SK-N-DZ (cell line): ENCODE data around the gene PRTG.
"Not testable (repeated sequence)": the region's sequence is repeated elsewhere in the genome, so short reads cannot be mapped to it uniquely, and the experiment has no call there.

Source experiments
- DNase-seq: peaks from one replicate; pipeline ENCODE4 v3.0.0-alpha.2; 2015; ENCODE audit warnings: low spot score

The PRTG gene

GRCh38 chr15:55700876-55701275 lies 42.1 kb downstream of the PRTG start:
- DNase-seq: no peak

GRCh38 chr15:55698653-55699052 lies 44.3 kb downstream of the PRTG start:
- DNase-seq: no peak

- no peak for DNase-seq
Observed at GRCh38 chr15:55696221-55696620, 46.7 kb downstream of the PRTG start.

GRCh38 chr15:55695432-55695831 lies 47.5 kb downstream of the PRTG start:
- DNase-seq: no peak

- DNase-seq: peak; percentile 29
Observed at GRCh38 chr15:55694652-55695150, 48.3 kb downstream of the PRTG start.

- DNase-seq: not testable (repeated sequence)
Observed at GRCh38 chr15:55693116-55693515, 49.8 kb downstream of the PRTG start.

- no peak for DNase-seq
Observed at GRCh38 chr15:55687792-55688191, 55.2 kb downstream of the PRTG start.

- DNase-seq: no peak
Observed at GRCh38 chr15:55685286-55685685, 57.7 kb downstream of the PRTG start.

- DNase-seq: no peak
Observed at GRCh38 chr15:55683376-55683775, 59.6 kb downstream of the PRTG start.

GRCh38 chr15:55681631-55682030 lies 61.3 kb downstream of the PRTG start:
- DNase-seq: no peak

GRCh38 chr15:55676507-55676906 lies 66.4 kb downstream of the PRTG start:
- DNase-seq: no peak

GRCh38 chr15:55673287-55673686 lies 69.7 kb downstream of the PRTG start:
- no peak for DNase-seq

- DNase-seq: no peak
Observed at GRCh38 chr15:55669270-55669669, 73.7 kb downstream of the PRTG start.

GRCh38 chr15:55665605-55666227 lies 77.2 kb downstream of the PRTG start:
- DNase-seq: no peak

- DNase-seq: no peak
Observed at GRCh38 chr15:55661428-55661827, 81.5 kb downstream of the PRTG start.

- peak; percentile 40 for DNase-seq
Observed at GRCh38 chr15:55660153-55660552, 82.8 kb downstream of the PRTG start.

- DNase-seq: no peak
Observed at GRCh38 chr15:55659481-55659880, 83.5 kb downstream of the PRTG start.

GRCh38 chr15:55658886-55659285 lies 84.1 kb downstream of the PRTG start:
- peak; percentile 29 for DNase-seq

- DNase-seq: no peak
Observed at GRCh38 chr15:55654561-55655031, 88.4 kb downstream of the PRTG start.

- no peak for DNase-seq
Observed at GRCh38 chr15:55652909-55653495, 90.0 kb downstream of the PRTG start.

GRCh38 chr15:55652359-55652758 lies 90.6 kb downstream of the PRTG start:
- DNase-seq: no peak

GRCh38 chr15:55649058-55649423 lies 93.9 kb downstream of the PRTG start:
- DNase-seq: no peak

- DNase-seq: no peak
Observed at GRCh38 chr15:55638764-55639163, 104.2 kb downstream of the PRTG start.
